CD14-positive monocyte (primary cell): ENCODE data around the gene LDHB. TPM values are rescaled to one million over a fixed set of nuclear protein-coding genes. Genes with fewer than 3 reads are reported as not detected.

ENCODE experiments used
- DNase-seq, 3 donors: peaks; one replicate each; pipeline ENCODE4 v3.0.0-alpha.2; 2011 to 2022
- H2AFZ ChIP-seq: 2 replicates; pipeline ENCODE4 v1.6.0; 2012; ENCODE audit warnings: mild to moderate bottlenecking, low read depth, low read length, inconsistent platforms; ENCODE audit not compliant: insufficient read depth, poor library complexity, severe bottlenecking
- H3K27ac ChIP-seq, 2 donors: 1 replicate in 1 of 2; 2 replicates in 1 of 2; pipeline ENCODE4 v1.5.1; 2012 to 2013; ENCODE audit warnings: low read length in 2 of 2, control low read depth in 1 of 2, inconsistent platforms in 1 of 2, low read depth in 1 of 2, mild to moderate bottlenecking in 1 of 2
- H3K27me3 ChIP-seq, 2 donors: one replicate each; pipeline versions ENCODE4 v1.6.0 to v1.6.1; 2011 to 2013; ENCODE audit warnings: low read length in 2 of 2; ENCODE audit not compliant: control insufficient read depth in 2 of 2, insufficient read depth in 2 of 2
- H3K36me3 ChIP-seq, 2 donors: replicated peaks in 1 of 2; 1 replicate in 1 of 2; 2 replicates in 1 of 2; pipeline versions ENCODE4 v1.5.1 to v1.6.1; 2012 to 2013; ENCODE audit warnings: low read length in 2 of 2, control low read depth in 1 of 2, inconsistent platforms in 1 of 2, mild to moderate bottlenecking in 1 of 2; ENCODE audit not compliant: insufficient read depth in 2 of 2, control insufficient read depth in 1 of 2
- H3K4me1 ChIP-seq, 2 donors: 1 replicate in 1 of 2; 2 replicates in 1 of 2; pipeline versions ENCODE4 v1.5.1 to v1.6.1; 2012 to 2013; ENCODE audit warnings: low read length in 2 of 2, control low read depth in 1 of 2, inconsistent platforms in 1 of 2, mild to moderate bottlenecking in 1 of 2, moderate library complexity in 1 of 2; ENCODE audit not compliant: insufficient read depth in 2 of 2, control insufficient read depth in 1 of 2
- H3K4me2 ChIP-seq: replicated peaks from 2 replicates; pipeline ENCODE3; 2012; ENCODE audit warnings: low read length, moderate library complexity, mild to moderate bottlenecking; ENCODE audit not compliant: poor library complexity, severe bottlenecking; ENCODE audit errors: extremely low read depth
- H3K4me3 ChIP-seq, 3 experiments: fragments of 200-600 bp in 1 of 3; sonication (generic) in 1 of 3; replicated peaks in 1 of 3; 1 replicate in 2 of 3; 2 replicates in 1 of 3; pipeline ENCODE4 v1.5.1; 2011 to 2013; ENCODE audit warnings: low read length in 3 of 3, mild to moderate bottlenecking in 3 of 3, control low read depth in 2 of 3, low read depth in 2 of 3, inconsistent platforms in 1 of 3, moderate library complexity in 1 of 3
- H3K79me2 ChIP-seq: 2 replicates; pipeline ENCODE4 v1.6.0; 2012; ENCODE audit warnings: mild to moderate bottlenecking, control low read depth, inconsistent platforms, low read length, moderate library complexity; ENCODE audit not compliant: insufficient read depth
- H3K9ac ChIP-seq: 2 replicates; pipeline ENCODE4 v1.6.0; 2017; ENCODE audit warnings: low read length, mild to moderate bottlenecking; ENCODE audit not compliant: insufficient read depth, poor library complexity, severe bottlenecking
- H3K9me3 ChIP-seq, 2 donors: replicated peaks in 1 of 2; 1 replicate in 1 of 2; 2 replicates in 1 of 2; pipeline versions ENCODE4 v1.5.1 to v1.6.1; 2012 to 2013; ENCODE audit warnings: low read length in 2 of 2, control low read depth in 1 of 2; ENCODE audit not compliant: control insufficient read depth in 1 of 2, insufficient read depth in 1 of 2
- H4K20me1 ChIP-seq: 2 replicates; pipeline ENCODE4 v1.6.0; 2012; ENCODE audit warnings: mild to moderate bottlenecking, low read length, control low read depth, moderate library complexity; ENCODE audit not compliant: insufficient read depth
- H3K27ac Mint-ChIP-seq, 7 donors: one replicate each; pipeline ENCODE4 v1.8.0; 2020; ENCODE audit warnings: mild to moderate bottlenecking in 7 of 7, mixed read lengths in 7 of 7, moderate library complexity in 6 of 7, inconsistent platforms in 2 of 7
- H3K27me3 Mint-ChIP-seq, 3 donors: one replicate each; pipeline ENCODE4 v1.8.0; 2021 to 2022; ENCODE audit warnings: low read depth in 3 of 3, mild to moderate bottlenecking in 3 of 3, mixed read lengths in 3 of 3, moderate library complexity in 3 of 3, inconsistent platforms in 1 of 3
- H3K36me3 Mint-ChIP-seq, 2 donors: one replicate each; pipeline ENCODE4 v1.8.0; 2020; ENCODE audit warnings: mixed read lengths in 2 of 2, inconsistent platforms in 1 of 2, mild to moderate bottlenecking in 1 of 2
- H3K4me1 Mint-ChIP-seq: one replicate; pipeline ENCODE4 v1.8.0; 2020; ENCODE audit warnings: mild to moderate bottlenecking, mixed read lengths
- H3K4me3 Mint-ChIP-seq, 2 donors: one replicate each; pipeline ENCODE4 v1.8.0; 2020; ENCODE audit warnings: mild to moderate bottlenecking in 2 of 2, mixed read lengths in 2 of 2, moderate library complexity in 1 of 2
- H3K9me3 Mint-ChIP-seq, 7 donors: one replicate each; pipeline ENCODE4 v1.8.0; 2020 to 2022; ENCODE audit warnings: mixed read lengths in 7 of 7, mild to moderate bottlenecking in 6 of 7, moderate library complexity in 6 of 7, inconsistent platforms in 2 of 7
- WGBS: methylation state at CpG from one replicate; pipeline ENCODE4 v1.1.5; 2013; ENCODE audit warnings: missing lambda C conversion rate; ENCODE audit not compliant: insufficient coverage; 5-methylcytosine and 5-hydroxymethylcytosine counted together
- intact Hi-C, 2 donors: fragments of 100-400 bp; cut with micrococcal nuclease; formaldehyde crosslinking; loops; one replicate each; pipeline versions ENCODE4 v1.15.0 to v1.15.1; 2023
- polyA plus RNA-seq, 3 donors: library from polyadenylated mRNA; depleted of rRNA in 1 of 3; unstranded in 2 of 3; stranded (reverse) in 1 of 3; fragments of 300-500 nt in 2 of 3; fragments of >200 nt in 1 of 3; fragmentation: Illumina TruSeq in 2 of 3; gene quantifications; 1 replicate in 2 of 3; 2 replicates in 1 of 3; pipeline ENCODE4 v1.2.3, GENCODE V29; 2012 to 2021
- TF ChIP-seq, protein P1 (sequence below): fragments of 200-600 bp; IDR thresholded peaks from one replicate; pipeline ENCODE4 v1.8.0; 2022; ENCODE audit warnings: antibody characterized with exemption, mild to moderate bottlenecking

LDHB gene
- polyA plus RNA-seq, 3 donors: 49.6 to 148 (median 121) TPM

DNA sequence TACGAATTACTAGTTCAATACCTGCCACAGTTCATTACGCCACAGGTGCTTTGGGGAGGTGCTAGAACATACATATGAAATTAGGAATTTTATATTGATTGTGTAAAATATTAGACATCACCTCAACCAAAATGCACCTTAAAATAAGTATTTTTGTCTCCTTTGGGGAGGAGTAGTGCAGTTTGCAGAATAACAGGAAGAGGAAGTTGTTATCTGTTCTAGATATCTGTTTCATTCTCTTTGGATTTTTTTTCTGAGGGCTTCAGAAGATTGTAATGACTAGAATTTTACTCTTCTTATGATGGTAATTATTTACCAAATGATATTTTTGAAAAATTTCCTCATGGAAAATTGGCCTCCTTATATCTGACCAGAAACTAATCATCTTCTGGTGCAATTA lies 43.1 kb downstream of the LDHB start:
- Mint-ChIP-seq H3K4me1 (peaks cover 30% of the 10 kb centered on the region), H3K27me3 (peaks cover 0 to 1% (median 0%) of the 10 kb centered on the region in 3 donors), H3K27ac (peak overlapping the region in 4 of 7 donors; percentile 38 to 51 (median 44)), H3K4me3 (peak overlapping the region in 1 of 2 donors; percentile 27), H3K9me3 (peaks cover 0 to 3% (median 0%) of the 10 kb centered on the region in 7 donors), H3K36me3 (no peaks in the 10 kb centered on the region)
- Histone ChIP-seq H3K4me2 (peak overlapping the region; percentile 70), H3K4me3 (peak overlapping the region in 1 of 3 experiments; percentile 61), H3K4me1 (peaks cover 30 to 38% of the 10 kb centered on the region in 2 donors), H3K27me3 (no peaks in the 10 kb centered on the region), H2AFZ (no peak overlapping the region), H3K9ac (no peak overlapping the region), H3K9me3 (no peaks in the 10 kb centered on the region), H3K36me3 (no peaks in the 10 kb centered on the region), H3K27ac (peak overlapping the region in 1 of 2 donors; percentile 66), H4K20me1 (no peaks in the 10 kb centered on the region), H3K79me2 (no peaks in the 10 kb centered on the region)
- WGBS: no CpG with 5 or more reads among the region's 2 CpGs
- TF ChIP-seq, protein P1, sequence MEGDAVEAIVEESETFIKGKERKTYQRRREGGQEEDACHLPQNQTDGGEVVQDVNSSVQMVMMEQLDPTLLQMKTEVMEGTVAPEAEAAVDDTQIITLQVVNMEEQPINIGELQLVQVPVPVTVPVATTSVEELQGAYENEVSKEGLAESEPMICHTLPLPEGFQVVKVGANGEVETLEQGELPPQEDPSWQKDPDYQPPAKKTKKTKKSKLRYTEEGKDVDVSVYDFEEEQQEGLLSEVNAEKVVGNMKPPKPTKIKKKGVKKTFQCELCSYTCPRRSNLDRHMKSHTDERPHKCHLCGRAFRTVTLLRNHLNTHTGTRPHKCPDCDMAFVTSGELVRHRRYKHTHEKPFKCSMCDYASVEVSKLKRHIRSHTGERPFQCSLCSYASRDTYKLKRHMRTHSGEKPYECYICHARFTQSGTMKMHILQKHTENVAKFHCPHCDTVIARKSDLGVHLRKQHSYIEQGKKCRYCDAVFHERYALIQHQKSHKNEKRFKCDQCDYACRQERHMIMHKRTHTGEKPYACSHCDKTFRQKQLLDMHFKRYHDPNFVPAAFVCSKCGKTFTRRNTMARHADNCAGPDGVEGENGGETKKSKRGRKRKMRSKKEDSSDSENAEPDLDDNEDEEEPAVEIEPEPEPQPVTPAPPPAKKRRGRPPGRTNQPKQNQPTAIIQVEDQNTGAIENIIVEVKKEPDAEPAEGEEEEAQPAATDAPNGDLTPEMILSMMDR: no peak
- intact Hi-C loops: no loop called here
- peak in 1 of 3 donors; percentile 33 for DNase-seq

DNA sequence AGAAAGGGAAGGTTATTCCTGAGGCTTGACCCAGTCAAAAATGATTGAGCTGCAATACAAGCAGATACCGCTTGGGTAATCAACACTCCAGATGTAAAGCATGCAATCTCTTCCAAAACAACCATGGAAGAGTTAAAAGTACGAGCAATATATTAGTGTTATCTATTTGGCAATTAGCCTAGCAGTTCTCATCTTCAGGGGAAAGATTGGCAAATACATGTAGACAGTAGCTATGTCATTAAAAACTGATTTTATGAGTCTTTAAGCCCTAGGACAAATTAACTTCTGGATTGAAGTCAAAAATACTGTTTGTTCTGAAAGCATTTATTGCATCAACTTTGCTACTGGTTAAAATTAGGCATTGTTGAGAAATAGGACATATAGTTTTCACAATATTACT lies 43.7 kb downstream of the LDHB start:
- Mint-ChIP-seq H3K9me3 (peaks cover 0 to 3% (median 0%) of the 10 kb centered on the region in 7 donors), H3K36me3 (no peaks in the 10 kb centered on the region), H3K4me3 (peak overlapping the region in 1 of 2 donors; percentile 70), H3K27ac (peak overlapping the region in 3 of 7 donors; percentile 21 to 51 (median 38)), H3K27me3 (peaks cover 0 to 1% (median 0%) of the 10 kb centered on the region in 3 donors), H3K4me1 (peaks cover 30% of the 10 kb centered on the region)
- Histone ChIP-seq H3K27ac (peak overlapping the region in 1 of 2 donors; percentile 66), H3K4me1 (peaks cover 30 to 38% of the 10 kb centered on the region in 2 donors), H3K27me3 (no peaks in the 10 kb centered on the region), H2AFZ (no peak overlapping the region), H4K20me1 (no peaks in the 10 kb centered on the region), H3K4me3 (peak overlapping the region in 2 of 3 experiments; percentile 13 to 61), H3K9me3 (no peaks in the 10 kb centered on the region), H3K9ac (no peak overlapping the region), H3K79me2 (no peaks in the 10 kb centered on the region), H3K4me2 (peak overlapping the region; percentile 70), H3K36me3 (no peaks in the 10 kb centered on the region)
- DNase-seq: peak in 2 of 3 donors; percentile 11 to 31
- intact Hi-C loops: no loop called here
- TF ChIP-seq, protein P1: peak; percentile 70
- no CpG with 5 or more reads among the region's 2 CpGs for WGBS
